ENCODE measurements around the gene RNF167.

RNF167 gene

GRCh38 chr17:4967539-4968485 lies 27.7 kb downstream of the RNF167 start, which contains the start of gene SPAG7:
SPAG7 (minus strand) TSS chr17:4967817; CDS start chr17:4967804, 13 bp downstream.
- H3K27me3 Mint-ChIP-seq (ENCODE audit: low read depth) = no peaks in the 10 kb centered on the region
- no peak within 1 kb of the TSS for H3K4me3 Mint-ChIP-seq
- H3K4me1 Mint-ChIP-seq (ENCODE audit: low read depth) = peaks cover 29% of the 10 kb centered on the region
- H3K9me3 Mint-ChIP-seq = no peaks in the 10 kb centered on the region
- H3K27ac Mint-ChIP-seq = no peak within 1 kb of the TSS
- peaks cover 42% of the 10 kb centered on the region for H3K36me3 Mint-ChIP-seq (ENCODE audit: low read depth)

- Mint-ChIP-seq H3K27me3 (ENCODE audit: low read depth) (no peaks in the 10 kb centered on the region), H3K36me3 (ENCODE audit: low read depth) (peaks cover 47% of the 10 kb centered on the region), H3K27ac (no peak overlapping the region), H3K9me3 (no peaks in the 10 kb centered on the region), H3K4me3 (no peak overlapping the region), H3K4me1 (ENCODE audit: low read depth) (peaks cover 29% of the 10 kb centered on the region)
Observed at GRCh38 chr17:4968486-4969046, 28.5 kb downstream of the RNF167 start.

- H3K4me3 Mint-ChIP-seq = no peak overlapping the region
- H3K4me1 Mint-ChIP-seq (ENCODE audit: low read depth) = peaks cover 32% of the 10 kb centered on the region
- no peak overlapping the region for H3K27ac Mint-ChIP-seq
- H3K27me3 Mint-ChIP-seq (ENCODE audit: low read depth) = no peaks in the 10 kb centered on the region
- H3K36me3 Mint-ChIP-seq (ENCODE audit: low read depth) = peaks cover 50% of the 10 kb centered on the region
- no peaks in the 10 kb centered on the region for H3K9me3 Mint-ChIP-seq
Observed at GRCh38 chr17:4969047-4969550, 29.0 kb downstream of the RNF167 start.

GRCh38 chr17:4969551-4970173 lies 29.6 kb downstream of the RNF167 start:
- Mint-ChIP-seq H3K9me3 (no peaks in the 10 kb centered on the region), H3K36me3 (ENCODE audit: low read depth) (peaks cover 54% of the 10 kb centered on the region), H3K27ac (no peak overlapping the region), H3K4me1 (ENCODE audit: low read depth) (peaks cover 32% of the 10 kb centered on the region), H3K27me3 (ENCODE audit: low read depth) (no peaks in the 10 kb centered on the region), H3K4me3 (no peak overlapping the region)

- no peaks in the 10 kb centered on the region for H3K27me3 Mint-ChIP-seq (ENCODE audit: low read depth)
- peaks cover 34% of the 10 kb centered on the region for H3K4me1 Mint-ChIP-seq (ENCODE audit: low read depth)
- no peaks in the 10 kb centered on the region for H3K9me3 Mint-ChIP-seq
- no peak overlapping the region for H3K27ac Mint-ChIP-seq
- H3K36me3 Mint-ChIP-seq (ENCODE audit: low read depth) = peaks cover 59% of the 10 kb centered on the region
- H3K4me3 Mint-ChIP-seq = peak overlapping the region; percentile 17
Observed at GRCh38 chr17:4970273-4970672, 30.2 kb downstream of the RNF167 start.

GRCh38 chr17:4971826-4972225 lies 31.8 kb downstream of the RNF167 start:
- no peak overlapping the region for H3K27ac Mint-ChIP-seq
- peaks cover 57% of the 10 kb centered on the region for H3K36me3 Mint-ChIP-seq (ENCODE audit: low read depth)
- H3K4me1 Mint-ChIP-seq (ENCODE audit: low read depth) = peaks cover 25% of the 10 kb centered on the region

GRCh38 chr17:4972322-4972721 lies 32.3 kb downstream of the RNF167 start:
- Mint-ChIP-seq H3K36me3 (ENCODE audit: low read depth) (peaks cover 60% of the 10 kb centered on the region), H3K9me3 (no peaks in the 10 kb centered on the region), H3K27me3 (ENCODE audit: low read depth) (no peaks in the 10 kb centered on the region), H3K4me1 (ENCODE audit: low read depth) (peaks cover 25% of the 10 kb centered on the region), H3K4me3 (no peak overlapping the region), H3K27ac (no peak overlapping the region)

More at GRCh38 chr17:4971826-4972225, 31.8 kb downstream of the RNF167 start:
- H3K9me3 Mint-ChIP-seq = no peaks in the 10 kb centered on the region
- H3K27me3 Mint-ChIP-seq (ENCODE audit: low read depth) = no peaks in the 10 kb centered on the region
- H3K4me3 Mint-ChIP-seq = no peak overlapping the region

- H3K4me1 Mint-ChIP-seq (ENCODE audit: low read depth) = peaks cover 25% of the 10 kb centered on the region
- no peaks in the 10 kb centered on the region for H3K9me3 Mint-ChIP-seq
- H3K27me3 Mint-ChIP-seq (ENCODE audit: low read depth) = no peaks in the 10 kb centered on the region
- H3K4me3 Mint-ChIP-seq = no peak overlapping the region
- peaks cover 61% of the 10 kb centered on the region for H3K36me3 Mint-ChIP-seq (ENCODE audit: low read depth)
- H3K27ac Mint-ChIP-seq = no peak overlapping the region
Observed at GRCh38 chr17:4972752-4973151, 32.7 kb downstream of the RNF167 start.

- H3K36me3 Mint-ChIP-seq (ENCODE audit: low read depth) = peaks cover 67% of the 10 kb centered on the region
- H3K27me3 Mint-ChIP-seq (ENCODE audit: low read depth) = no peaks in the 10 kb centered on the region
- H3K4me3 Mint-ChIP-seq = no peak overlapping the region
- H3K4me1 Mint-ChIP-seq (ENCODE audit: low read depth) = peaks cover 25% of the 10 kb centered on the region
- H3K27ac Mint-ChIP-seq = no peak overlapping the region
- H3K9me3 Mint-ChIP-seq = no peaks in the 10 kb centered on the region
Observed at GRCh38 chr17:4973256-4974114, 33.4 kb downstream of the RNF167 start.

- Mint-ChIP-seq H3K36me3 (ENCODE audit: low read depth) (peaks cover 61% of the 10 kb centered on the region), H3K9me3 (no peaks in the 10 kb centered on the region), H3K4me3 (no peak overlapping the region), H3K27ac (no peak overlapping the region), H3K27me3 (ENCODE audit: low read depth) (no peaks in the 10 kb centered on the region), H3K4me1 (ENCODE audit: low read depth) (peaks cover 19% of the 10 kb centered on the region)
Observed at GRCh38 chr17:4974115-4974670, 34.1 kb downstream of the RNF167 start.

GRCh38 chr17:4978726-4979125 lies 38.7 kb downstream of the RNF167 start:
- Mint-ChIP-seq H3K36me3 (ENCODE audit: low read depth) (peaks cover 57% of the 10 kb centered on the region), H3K27me3 (ENCODE audit: low read depth) (no peaks in the 10 kb centered on the region)

GRCh38 chr17:4980644-4981216 lies 40.7 kb downstream of the RNF167 start:
- Mint-ChIP-seq H3K27ac (peak overlapping the region; percentile 82), H3K4me1 (ENCODE audit: low read depth) (peaks cover 30% of the 10 kb centered on the region), H3K27me3 (ENCODE audit: low read depth) (no peaks in the 10 kb centered on the region), H3K36me3 (ENCODE audit: low read depth) (peaks cover 48% of the 10 kb centered on the region), H3K9me3 (no peaks in the 10 kb centered on the region), H3K4me3 (no peak overlapping the region)

More at GRCh38 chr17:4978726-4979125, 38.7 kb downstream of the RNF167 start:
- Mint-ChIP-seq H3K9me3 (no peaks in the 10 kb centered on the region), H3K4me3 (no peak overlapping the region), H3K4me1 (ENCODE audit: low read depth) (peaks cover 27% of the 10 kb centered on the region), H3K27ac (no peak overlapping the region)

- peaks cover 36% of the 10 kb centered on the region for H3K4me1 Mint-ChIP-seq (ENCODE audit: low read depth)
- H3K4me3 Mint-ChIP-seq = no peak overlapping the region
- H3K27ac Mint-ChIP-seq = no peak overlapping the region
- peaks cover 47% of the 10 kb centered on the region for H3K36me3 Mint-ChIP-seq (ENCODE audit: low read depth)
- H3K9me3 Mint-ChIP-seq = no peaks in the 10 kb centered on the region
- no peaks in the 10 kb centered on the region for H3K27me3 Mint-ChIP-seq (ENCODE audit: low read depth)
Observed at GRCh38 chr17:4982305-4982704, 42.2 kb downstream of the RNF167 start.
